AG09319 (cell line): ENCODE data around the gene CARS1.

ENCODE experiments used
- DNase-seq: peaks from one replicate; pipeline ENCODE4 v3.0.0-alpha.2; 2010; ENCODE audit warnings: low read depth; ENCODE audit errors: extremely low read depth
- CTCF ChIP-seq: IDR thresholded peaks from 2 replicates; pipeline ENCODE4 v1.5.1; 2011; ENCODE audit warnings: low read depth, mild to moderate bottlenecking, inconsistent platforms, low read length, moderate library complexity

The CARS1 gene

GRCh38 chr11:3101921-3102640 is 44.9 kb upstream of the CARS1 start:
- no peak for DNase-seq
- no peak for TF ChIP-seq CTCF

- TF ChIP-seq CTCF: no peak
- no peak for DNase-seq
These were observed 42.0 kb upstream of the CARS1 start for GRCh38 chr11:3099178-3099577.

- DNase-seq: no peak
- no peak for TF ChIP-seq CTCF
These were observed 39.8 kb upstream of the CARS1 start for GRCh38 chr11:3096909-3097530.

- TF ChIP-seq CTCF: no peak
- DNase-seq: peak; percentile 67
These were observed 38.6 kb upstream of the CARS1 start for GRCh38 chr11:3095712-3096361.

GRCh38 chr11:3094223-3094824 is 37.1 kb upstream of the CARS1 start:
- no peak for DNase-seq
- TF ChIP-seq CTCF: no peak

GRCh38 chr11:3093281-3094191 is 36.3 kb upstream of the CARS1 start:
- TF ChIP-seq CTCF: no peak
- no peak for DNase-seq
